Coronary artery (tissue), 2 donors: ENCODE data around the gene CDH4.

Experiments
- DNase-seq: peaks from one replicate; pipeline ENCODE4 v3.0.0-alpha.2; 2017; ENCODE audit warnings: low spot score
- H3K27ac ChIP-seq, 2 donors: fragments of 200-600 bp; sonication (generic); one replicate each; pipeline ENCODE4 v1.5.1; 2016 to 2019
- H3K4me3 ChIP-seq: fragments of 200-600 bp; sonication (generic); 2 replicates; pipeline ENCODE4 v1.5.1; 2016; ENCODE audit warnings: mild to moderate bottlenecking, moderate library complexity
- CTCF ChIP-seq: fragments of 200-600 bp; sonication (generic); IDR thresholded peaks from one replicate; pipeline ENCODE4 v1.5.1; 2019; ENCODE audit warnings: antibody characterized with exemption

CDH4 gene

DNA sequence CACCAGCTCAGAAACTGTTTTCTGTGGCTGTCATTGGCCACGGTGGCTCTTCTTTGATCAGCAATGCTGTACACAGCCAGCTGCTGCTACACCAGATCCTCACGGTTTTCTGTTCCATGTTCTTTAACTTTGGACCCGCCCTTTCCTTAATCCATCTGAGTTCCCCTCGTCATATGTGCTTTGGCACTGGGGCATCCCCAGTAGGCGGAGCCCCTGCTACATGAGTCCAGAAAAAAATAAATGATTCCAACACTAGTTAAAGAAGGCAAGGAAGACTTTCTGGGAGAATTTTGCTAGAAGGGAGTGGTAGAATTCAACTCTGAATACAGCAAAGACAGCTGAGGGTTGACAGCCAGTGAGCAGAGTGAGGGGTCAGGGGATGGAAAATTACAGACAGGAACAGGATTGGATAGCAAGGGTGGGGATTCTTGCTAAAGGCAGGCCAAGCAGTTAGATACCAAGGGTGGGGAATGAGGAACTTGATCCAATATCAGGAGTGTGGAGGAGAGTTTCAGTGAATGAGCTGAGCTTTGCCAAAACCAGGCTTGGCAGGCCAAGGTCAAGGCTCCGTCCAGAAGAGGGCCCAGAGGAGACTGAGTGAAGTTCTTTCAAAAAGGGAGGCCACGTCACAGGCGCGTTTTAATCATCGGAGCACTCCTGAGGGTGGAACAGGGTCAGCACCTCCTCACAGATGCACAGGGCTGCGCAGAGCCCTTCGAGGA is 391.8 kb downstream of the CDH4 start:
- TF ChIP-seq CTCF: no peak
- Histone ChIP-seq H3K4me3 (no peak overlapping the region), H3K27ac (no peak overlapping the region)
- no peak for DNase-seq

DNA sequence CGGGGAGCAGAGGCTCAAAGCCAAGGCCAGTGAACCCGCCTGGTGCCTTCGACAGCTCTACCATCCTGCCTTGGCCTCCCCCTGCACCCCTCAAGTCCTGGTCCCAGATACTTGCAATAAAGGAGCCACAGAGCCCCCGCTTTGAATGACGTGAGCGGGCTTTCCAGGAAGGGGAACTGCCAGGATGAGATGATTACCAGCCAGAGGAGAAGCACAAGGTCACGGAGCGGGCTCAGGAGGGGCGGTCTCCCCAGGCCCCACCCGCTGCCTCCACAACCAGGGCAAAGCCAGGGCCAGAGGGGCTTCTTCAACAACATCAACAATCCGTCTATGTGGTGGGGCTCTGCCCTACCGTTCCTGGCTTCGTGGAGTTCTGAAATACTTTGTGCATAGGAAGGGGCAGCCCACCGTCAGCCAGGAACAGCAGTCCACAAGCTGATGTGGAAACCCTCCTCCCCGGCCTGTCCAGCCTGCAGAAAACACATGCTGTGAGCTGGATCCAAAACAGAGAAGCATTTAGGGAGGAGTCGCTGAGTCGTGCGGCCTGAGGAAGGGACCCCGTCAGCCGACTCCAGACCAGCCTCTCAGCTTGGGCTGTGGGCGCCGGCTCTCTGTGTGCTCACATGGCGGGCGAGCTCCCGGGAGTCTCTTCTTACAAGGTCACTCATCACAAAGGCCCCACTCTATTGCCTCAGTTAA is 392.5 kb downstream of the CDH4 start:
- TF ChIP-seq CTCF: no peak
- no peak for DNase-seq
- Histone ChIP-seq H3K4me3 (no peak overlapping the region), H3K27ac (no peak overlapping the region)

- no peak for TF ChIP-seq CTCF
- no peak for DNase-seq
- Histone ChIP-seq H3K27ac (no peak overlapping the region), H3K4me3 (no peak overlapping the region)
Measured at GRCh38 chr20:61645732-61646131, 393.7 kb downstream of the CDH4 start.

- H3K27ac ChIP-seq: no peak overlapping the region
- H3K4me3 ChIP-seq: no peak overlapping the region
- TF ChIP-seq CTCF: no peak
- no peak for DNase-seq
Measured at GRCh38 chr20:61646453-61646852, 394.4 kb downstream of the CDH4 start.

DNA sequence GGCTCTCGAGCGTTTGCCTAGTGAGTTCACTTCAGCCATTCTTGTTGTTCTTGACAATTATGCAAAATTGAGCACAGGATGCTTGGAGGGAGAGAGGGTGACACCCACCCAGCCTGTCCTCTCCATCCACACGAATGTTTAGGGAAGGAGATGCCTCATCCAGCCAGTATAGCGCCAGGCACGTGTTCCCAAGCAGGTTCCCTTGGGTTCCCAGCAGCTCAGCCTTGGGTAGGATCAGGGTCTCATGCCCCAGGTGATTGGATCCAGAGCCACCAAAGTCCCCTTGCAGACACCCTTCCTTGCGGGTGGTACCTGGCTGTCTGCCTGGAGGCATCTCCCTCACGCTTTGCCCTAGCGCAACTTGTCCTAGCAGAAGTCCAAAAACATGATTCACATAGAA is 394.9 kb downstream of the CDH4 start:
- Histone ChIP-seq H3K4me3 (no peak overlapping the region), H3K27ac (no peak overlapping the region)
- TF ChIP-seq CTCF: no peak
- DNase-seq: no peak

GRCh38 chr20:61647702-61648101 is 395.6 kb downstream of the CDH4 start:
- no peak for TF ChIP-seq CTCF
- Histone ChIP-seq H3K27ac (no peak overlapping the region), H3K4me3 (no peak overlapping the region)
- DNase-seq: no peak
